ENCODE measurements around the gene CDC42EP5.

CDC42EP5 gene

GRCh38 chr19:54415901-54416673 is 57.0 kb downstream of the CDC42EP5 start:
- Mint-ChIP-seq H3K36me3 (ENCODE audit: low read depth) (no peaks in the 10 kb centered on the region), H3K27ac (no peak overlapping the region)
- TF ChIP-seq, protein P1, sequence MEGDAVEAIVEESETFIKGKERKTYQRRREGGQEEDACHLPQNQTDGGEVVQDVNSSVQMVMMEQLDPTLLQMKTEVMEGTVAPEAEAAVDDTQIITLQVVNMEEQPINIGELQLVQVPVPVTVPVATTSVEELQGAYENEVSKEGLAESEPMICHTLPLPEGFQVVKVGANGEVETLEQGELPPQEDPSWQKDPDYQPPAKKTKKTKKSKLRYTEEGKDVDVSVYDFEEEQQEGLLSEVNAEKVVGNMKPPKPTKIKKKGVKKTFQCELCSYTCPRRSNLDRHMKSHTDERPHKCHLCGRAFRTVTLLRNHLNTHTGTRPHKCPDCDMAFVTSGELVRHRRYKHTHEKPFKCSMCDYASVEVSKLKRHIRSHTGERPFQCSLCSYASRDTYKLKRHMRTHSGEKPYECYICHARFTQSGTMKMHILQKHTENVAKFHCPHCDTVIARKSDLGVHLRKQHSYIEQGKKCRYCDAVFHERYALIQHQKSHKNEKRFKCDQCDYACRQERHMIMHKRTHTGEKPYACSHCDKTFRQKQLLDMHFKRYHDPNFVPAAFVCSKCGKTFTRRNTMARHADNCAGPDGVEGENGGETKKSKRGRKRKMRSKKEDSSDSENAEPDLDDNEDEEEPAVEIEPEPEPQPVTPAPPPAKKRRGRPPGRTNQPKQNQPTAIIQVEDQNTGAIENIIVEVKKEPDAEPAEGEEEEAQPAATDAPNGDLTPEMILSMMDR (IDR thresholded peaks at IDR 0.05; ENCODE audit: unreplicated experiment in 3 of 3) = no peak

GRCh38 chr19:54415208-54415900 is 57.7 kb downstream of the CDC42EP5 start, which contains the start of gene TTYH1:
TSS of gene TTYH1 (plus strand) at chr19:54415464. CDS start at chr19:54415553, 89 bp downstream.
- H3K36me3 Mint-ChIP-seq (ENCODE audit: low read depth) = no peaks in the 10 kb centered on the region
- H3K27ac Mint-ChIP-seq = no peak within 1 kb of the TSS
- peak within 1 kb of the TSS; percentile 67 to 76 (median 76) for H3K4me3 Mint-ChIP-seq
- peaks cover 23% of the 10 kb centered on the region for H3K4me1 Mint-ChIP-seq
- H3K27me3 Mint-ChIP-seq (ENCODE audit: low read depth) = peaks cover 48% of the 10 kb centered on the region
- H3K9me3 Mint-ChIP-seq = peaks cover 5% of the 10 kb centered on the region
- TF ChIP-seq, protein P1 (IDR thresholded peaks at IDR 0.05; ENCODE audit: unreplicated experiment in 3 of 3) = peak; percentile 72 to 87 (median 74)

More at GRCh38 chr19:54415901-54416673, 57.0 kb downstream of the CDC42EP5 start:
- Mint-ChIP-seq H3K4me1 (peaks cover 23% of the 10 kb centered on the region), H3K4me3 (peak overlapping the region; percentile 49 to 68 (median 67)), H3K27me3 (ENCODE audit: low read depth) (peaks cover 43% of the 10 kb centered on the region), H3K9me3 (peaks cover 5% of the 10 kb centered on the region)

Measured in nephron (organoid).